Endothelial cell of umbilical vein (primary cell): ENCODE measurements around the gene TPK1. TPM values are rescaled to one million over a fixed set of nuclear protein-coding genes. Genes with fewer than 3 reads are reported as not detected.

Experiments used
- BruUV-seq: library from RNA; stranded (reverse); fragments of 400-500 nt; replicated peaks from 2 replicates; lab custom pipeline; 2021; lab: Mats Ljungman, UMichigan
- CTCF ChIA-PET: fragments of 300-600, 350-600 bp; sonication (Branson Sonifier 250); formaldehyde crosslinking; loops from one replicate; lab custom pipeline; 2021; ENCODE audit warnings: antibody characterized with exemption, inconsistent platforms; lab: Charles Lee
- POLR2A ChIA-PET: fragments of 300-600, 350-600 bp; sonication (Branson Sonifier 250); formaldehyde crosslinking; loops from one replicate; lab custom pipeline; 2021; ENCODE audit warnings: antibody characterized with exemption, inconsistent platforms; lab: Charles Lee
- DNase-seq: peaks from one replicate; pipeline ENCODE4 v3.0.0-alpha.2; 2011; ENCODE audit warnings: low read depth, low spot score
- FAIRE-seq: peaks from 2 replicates; lab custom pipeline; 2011; peaks lifted over from hg19 to GRCh38; lab: Jason Lieb, UNC
- H2AFZ ChIP-seq: 2 replicates; pipeline ENCODE4 v1.6.0; 2012; ENCODE audit warnings: low read depth, low read length, control low read depth, inconsistent platforms
- H3K27ac ChIP-seq: 2 replicates; pipeline ENCODE4 v1.5.1; 2011; ENCODE audit warnings: low read depth, mild to moderate bottlenecking, control low read depth, low read length, moderate library complexity; ENCODE audit not compliant: insufficient read depth
- H3K27me3 ChIP-seq, 2 experiments: 2 replicates each; pipeline versions ENCODE4 v1.6.0 to v1.6.1; 2011; ENCODE audit warnings: low read length in 2 of 2, mixed read lengths in 1 of 2; ENCODE audit not compliant: control insufficient read depth in 2 of 2, insufficient read depth in 2 of 2
- H3K36me3 ChIP-seq, 2 experiments: 2 replicates in 1 of 2; 3 replicates in 1 of 2; pipeline ENCODE4 v1.5.1; 2011; ENCODE audit warnings: low read length in 2 of 2, mild to moderate bottlenecking in 1 of 2, moderate library complexity in 1 of 2; ENCODE audit not compliant: control insufficient read depth in 2 of 2, insufficient read depth in 2 of 2; ENCODE audit errors: extremely low read depth in 1 of 2
- H3K4me1 ChIP-seq: 3 replicates; pipeline ENCODE4 v1.5.1; 2011; ENCODE audit warnings: mild to moderate bottlenecking, low read length; ENCODE audit not compliant: control insufficient read depth, insufficient read depth; ENCODE audit errors: extremely low read depth
- H3K4me2 ChIP-seq: 2 replicates; pipeline ENCODE4 v1.6.1; 2011; ENCODE audit warnings: low read length, control low read depth, mixed read lengths; ENCODE audit not compliant: insufficient read depth
- H3K4me3 ChIP-seq, 3 experiments: fragments of 200-600 bp in 1 of 3; sonication (generic), shearing (Covaris generic) in 1 of 3; replicated peaks in 1 of 3; 2 replicates each; pipeline ENCODE4 v1.5.1; 2011 to 2016; ENCODE audit warnings: control low read depth in 3 of 3, low read length in 3 of 3, mild to moderate bottlenecking in 2 of 3, inconsistent platforms in 1 of 3, low read depth in 1 of 3, moderate library complexity in 1 of 3; ENCODE audit not compliant: insufficient read depth in 1 of 3
- H3K79me2 ChIP-seq: 2 replicates; pipeline ENCODE4 v1.6.0; 2012; ENCODE audit warnings: low read length, inconsistent platforms; ENCODE audit not compliant: control insufficient read depth, insufficient read depth
- H3K9ac ChIP-seq: replicated peaks from 2 replicates; pipeline ENCODE3; 2011; ENCODE audit warnings: low read length, control low read depth; ENCODE audit not compliant: insufficient read depth; ENCODE audit errors: extremely low read depth
- H3K9me1 ChIP-seq: replicated peaks from 3 replicates; pipeline ENCODE4 v1.6.0; 2011; ENCODE audit warnings: mild to moderate bottlenecking, low read length; ENCODE audit not compliant: control insufficient read depth, insufficient read depth; ENCODE audit errors: extremely low read depth
- H3K9me3 ChIP-seq: replicated peaks from 2 replicates; pipeline ENCODE4 v1.5.1; 2012; ENCODE audit warnings: low read length, inconsistent platforms; ENCODE audit not compliant: control insufficient read depth, insufficient read depth
- H4K20me1 ChIP-seq: replicated peaks from 2 replicates; pipeline ENCODE3; 2011; ENCODE audit warnings: mild to moderate bottlenecking, low read length; ENCODE audit not compliant: control insufficient read depth, insufficient read depth; ENCODE audit errors: extremely low read depth
- CTCF ChIP-seq, 2 donors: IDR thresholded peaks; 1 replicate in 1 of 2; 2 replicates in 1 of 2; pipeline ENCODE4 v1.5.1; 2011; ENCODE audit warnings: low read length in 2 of 2, mild to moderate bottlenecking in 2 of 2, moderate library complexity in 2 of 2, control low read depth in 1 of 2, inconsistent platforms in 1 of 2, low read depth in 1 of 2; ENCODE audit not compliant: insufficient read depth in 1 of 2; ENCODE audit errors: extremely low read depth in 1 of 2
- EZH2 ChIP-seq: IDR thresholded peaks from 2 replicates; pipeline ENCODE4 v1.6.1; 2012; ENCODE audit warnings: borderline replicate concordance, low read depth, mild to moderate bottlenecking, moderate library complexity, low read length, inconsistent platforms; ENCODE audit not compliant: severe bottlenecking
- FOS ChIP-seq: IDR thresholded peaks from 2 replicates; pipeline ENCODE4 v1.6.1; 2011; ENCODE audit warnings: mild to moderate bottlenecking, low read length, moderate library complexity, borderline replicate concordance; ENCODE audit not compliant: insufficient read depth
- GATA2 ChIP-seq: IDR thresholded peaks from 2 replicates; pipeline ENCODE4 v1.7.0; 2011; ENCODE audit warnings: low read depth, mild to moderate bottlenecking, moderate library complexity, mixed read lengths, low read length; ENCODE audit not compliant: insufficient read length, insufficient read depth
- JUN ChIP-seq: IDR thresholded peaks from 2 replicates; pipeline ENCODE4 v1.6.1; 2011; ENCODE audit warnings: borderline replicate concordance, low read depth; ENCODE audit not compliant: insufficient read length, insufficient read depth
- MAX ChIP-seq: IDR thresholded peaks from 2 replicates; pipeline ENCODE4 v1.6.1; 2011; ENCODE audit not compliant: insufficient read depth, insufficient read length
- MYC ChIP-seq: IDR thresholded peaks from one replicate; pipeline ENCODE4 v1.6.1; 2011; ENCODE audit warnings: mild to moderate bottlenecking, low read depth, low read length
- POLR2A ChIP-seq: IDR thresholded peaks from 2 replicates; pipeline ENCODE4 v1.6.1; 2012; ENCODE audit warnings: low read depth, mild to moderate bottlenecking, control low read depth, low read length
- POLR2AphosphoS5 ChIP-seq: IDR thresholded peaks from 2 replicates; pipeline ENCODE4 v1.6.1; 2012; ENCODE audit warnings: low read depth, mild to moderate bottlenecking, control low read depth, low read length, moderate library complexity; ENCODE audit not compliant: insufficient read depth
- dilution Hi-C: fragments of 300-500 bp; cut with MboI; formaldehyde crosslinking; loops from one replicate; pipeline ENCODE4 v1.15.0; 2019; ENCODE audit warnings: low sequenced_read_pairs; ENCODE audit not compliant: extremely low pct_ligation_motif_present
- intact Hi-C: fragments of 100-400 bp; cut with micrococcal nuclease; formaldehyde crosslinking; loops from one replicate; pipeline ENCODE4 v1.10.0; 2022
- polyA plus RNA-seq, 4 experiments: library from polyadenylated mRNA; depleted of rRNA in 3 of 4; stranded (reverse) in 3 of 4; unstranded in 1 of 4; fragments of >200 nt; gene quantifications; 2 replicates each; pipeline versions ENCODE4 v1.2.1 to v1.2.3, GENCODE V29; 2011 to 2012; ENCODE audit warnings: missing spikeins in 1 of 4
- total RNA-seq: library from RNA; stranded (reverse); gene quantifications from 2 replicates; pipeline ENCODE4 v1.2.3, GENCODE V29; 2021

Gene TPK1
- total and polyA plus RNA-seq, 2 donors (not counting 3 experiments of a cell fraction or from before 2014, with no cell fraction given) = 7.5 to 9.3 TPM

- H3K4me3 ChIP-seq = no peak overlapping the region
- dilution Hi-C loops = no loop called here
- H4K20me1 ChIP-seq = no peaks in the 10 kb centered on the region
- H3K4me1 ChIP-seq = no peaks in the 10 kb centered on the region
- TF ChIP-seq GATA2 (no peak), POLR2A (no peak), EZH2 (no peak), POLR2AphosphoS5 (no peak), CTCF (IDR thresholded peaks at IDR 0.05; ENCODE audit: extremely low read depth in 1 of 2, insufficient read depth in 1 of 2, low read depth in 1 of 2, low read length in 2 of 2) (no peak), JUN (no peak), MYC (no peak), FOS (no peak), MAX (no peak)
- POLR2A ChIA-PET = no interaction called here
- H3K9me3 ChIP-seq = no peaks in the 10 kb centered on the region
- FAIRE-seq = no peak
- H3K4me2 ChIP-seq = no peak overlapping the region
- intact Hi-C loops = no loop called here
- H3K27ac ChIP-seq = no peak overlapping the region
- no peaks in the 10 kb centered on the region for H3K9me1 ChIP-seq
- no peaks in the 10 kb centered on the region for H3K79me2 ChIP-seq
- H3K9ac ChIP-seq = no peak overlapping the region
- no peaks in the 10 kb centered on the region for H3K36me3 ChIP-seq
- CTCF ChIA-PET = no interaction called here
- H2AFZ ChIP-seq = no peak overlapping the region
- no TSS peak for BruUV-seq
- DNase-seq = no peak
- no peaks in the 10 kb centered on the region for H3K27me3 ChIP-seq
These were observed 358.5 kb downstream of the TPK1 start for GRCh38 chr7:144477348-144477747.
